DOHH2 (cell line): ENCODE results near the gene CALHM5.

ENCODE experiments used
- CTCF ChIP-seq: fragments of 200-600 bp; sonication (generic); IDR thresholded peaks from one replicate; pipeline ENCODE4 v1.5.1; 2014; ENCODE audit warnings: antibody characterized with exemption, mild to moderate bottlenecking, low read depth, low read length; ENCODE audit not compliant: poor library complexity, severe bottlenecking
- EZH2phosphoT487 ChIP-seq: fragments of 200-600 bp; sonication (generic); IDR thresholded peaks from 2 replicates; pipeline ENCODE4 v1.6.1; 2017; ENCODE audit warnings: borderline replicate concordance, mild to moderate bottlenecking, antibody characterized with exemption, low read length, moderate library complexity, mixed read lengths

GRCh38 chr6:116530436-116530835 lies 19.0 kb downstream of the CALHM5 start:
- TF ChIP-seq EZH2phosphoT487: no peak
- TF ChIP-seq CTCF: no peak
